ENCODE data around the gene AHDC1. TPM values are rescaled to one million over a fixed set of nuclear protein-coding genes. Genes with fewer than 3 reads are reported as not detected.

Gene AHDC1
- total and polyA plus RNA-seq, 2 of the 13 experiments (the other 11 are each of a cell fraction or from before 2014, with no cell fraction given), result 1.0 to 2.7 TPM

DNA sequence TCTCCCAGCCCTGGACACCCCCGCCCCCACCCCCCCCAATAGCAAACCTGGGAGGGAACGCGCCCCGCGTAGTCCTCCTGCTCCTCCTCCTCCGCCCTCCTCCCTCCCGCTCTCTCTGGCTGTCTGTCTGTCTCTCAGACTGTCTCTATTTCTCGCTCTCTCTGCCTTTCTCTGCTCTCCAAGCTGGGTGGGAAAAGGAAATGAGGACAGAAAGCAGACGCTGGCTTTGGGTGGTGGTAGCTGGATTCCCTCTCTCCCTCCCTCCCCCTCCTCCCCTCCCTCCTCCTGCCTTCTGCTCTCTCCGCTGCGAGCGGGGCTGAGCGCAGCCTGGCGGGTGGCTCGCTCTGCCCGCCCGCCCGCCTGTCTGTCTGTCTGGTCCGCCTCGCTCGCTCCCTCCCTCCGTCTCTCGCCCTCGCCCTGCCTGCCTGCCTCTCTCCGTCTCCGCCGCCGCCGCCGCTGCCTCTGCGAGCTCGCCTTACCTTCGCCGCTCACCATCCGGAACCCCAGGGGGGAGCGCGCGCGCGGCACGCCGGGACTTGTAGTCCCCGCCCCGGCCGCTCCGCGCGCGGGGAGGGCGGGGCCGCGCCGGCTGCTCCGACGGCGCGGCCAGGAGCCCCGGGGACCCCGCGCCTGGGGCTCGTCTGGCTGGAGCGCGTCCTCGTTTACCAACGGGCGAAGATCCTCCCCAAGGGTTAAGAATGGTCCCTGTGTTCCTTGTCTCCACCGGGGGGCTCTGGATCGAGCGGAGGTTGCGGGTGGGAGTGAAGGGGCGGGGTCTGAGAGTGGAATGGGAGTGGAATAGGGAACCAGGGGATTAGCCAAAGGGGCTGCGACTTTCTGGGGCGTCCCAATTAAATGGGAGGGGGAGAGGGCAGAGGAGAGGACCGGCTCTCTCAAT, at the start of gene AHDC1 (continued):
- TF ChIP-seq, protein P1, sequence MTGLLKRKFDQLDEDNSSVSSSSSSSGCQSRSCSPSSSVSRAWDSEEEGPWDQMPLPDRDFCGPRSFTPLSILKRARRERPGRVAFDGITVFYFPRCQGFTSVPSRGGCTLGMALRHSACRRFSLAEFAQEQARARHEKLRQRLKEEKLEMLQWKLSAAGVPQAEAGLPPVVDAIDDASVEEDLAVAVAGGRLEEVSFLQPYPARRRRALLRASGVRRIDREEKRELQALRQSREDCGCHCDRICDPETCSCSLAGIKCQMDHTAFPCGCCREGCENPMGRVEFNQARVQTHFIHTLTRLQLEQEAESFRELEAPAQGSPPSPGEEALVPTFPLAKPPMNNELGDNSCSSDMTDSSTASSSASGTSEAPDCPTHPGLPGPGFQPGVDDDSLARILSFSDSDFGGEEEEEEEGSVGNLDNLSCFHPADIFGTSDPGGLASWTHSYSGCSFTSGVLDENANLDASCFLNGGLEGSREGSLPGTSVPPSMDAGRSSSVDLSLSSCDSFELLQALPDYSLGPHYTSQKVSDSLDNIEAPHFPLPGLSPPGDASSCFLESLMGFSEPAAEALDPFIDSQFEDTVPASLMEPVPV (CRISPR knock-in tag; IDR thresholded peaks at IDR 0.05), result no peak
- TF ChIP-seq, protein P2, sequence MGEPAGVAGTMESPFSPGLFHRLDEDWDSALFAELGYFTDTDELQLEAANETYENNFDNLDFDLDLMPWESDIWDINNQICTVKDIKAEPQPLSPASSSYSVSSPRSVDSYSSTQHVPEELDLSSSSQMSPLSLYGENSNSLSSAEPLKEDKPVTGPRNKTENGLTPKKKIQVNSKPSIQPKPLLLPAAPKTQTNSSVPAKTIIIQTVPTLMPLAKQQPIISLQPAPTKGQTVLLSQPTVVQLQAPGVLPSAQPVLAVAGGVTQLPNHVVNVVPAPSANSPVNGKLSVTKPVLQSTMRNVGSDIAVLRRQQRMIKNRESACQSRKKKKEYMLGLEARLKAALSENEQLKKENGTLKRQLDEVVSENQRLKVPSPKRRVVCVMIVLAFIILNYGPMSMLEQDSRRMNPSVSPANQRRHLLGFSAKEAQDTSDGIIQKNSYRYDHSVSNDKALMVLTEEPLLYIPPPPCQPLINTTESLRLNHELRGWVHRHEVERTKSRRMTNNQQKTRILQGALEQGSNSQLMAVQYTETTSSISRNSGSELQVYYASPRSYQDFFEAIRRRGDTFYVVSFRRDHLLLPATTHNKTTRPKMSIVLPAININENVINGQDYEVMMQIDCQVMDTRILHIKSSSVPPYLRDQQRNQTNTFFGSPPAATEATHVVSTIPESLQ (CRISPR knock-in tag; conservative IDR thresholded peaks at IDR 0.05), result no peak
- no peak for TF ChIP-seq ZNF180 (CRISPR knock-in tag; IDR thresholded peaks at IDR 0.05; ENCODE audit: borderline replicate concordance, low read depth)
- TF ChIP-seq FOSL1 (CRISPR knock-in tag; IDR thresholded peaks at IDR 0.05; ENCODE audit: borderline replicate concordance), result no peak
- no peak for TF ChIP-seq HOXD1 (CRISPR knock-in tag; IDR thresholded peaks at IDR 0.05)
- TF ChIP-seq ZNF20 (CRISPR knock-in tag; IDR thresholded peaks at IDR 0.05), result no peak
- TF ChIP-seq ZNF879 (CRISPR knock-in tag; IDR thresholded peaks at IDR 0.05), result no peak
- peak; percentile 78 for TF ChIP-seq SKI (IDR thresholded peaks at IDR 0.05; ENCODE audit: partially characterized antibody)
- no peak for TF ChIP-seq TGIF2 (CRISPR knock-in tag; IDR thresholded peaks at IDR 0.05)
- no peak for TF ChIP-seq ZNF598 (CRISPR knock-in tag; IDR thresholded peaks at IDR 0.05; ENCODE audit: borderline replicate concordance)
- TF ChIP-seq ZFAT (CRISPR knock-in tag; conservative IDR thresholded peaks at IDR 0.05), result no peak
- peak; percentile 39; the same call in 1 of the 2 replicates for TF ChIP-seq MYC (CRISPR knock-in tag; IDR thresholded peaks at IDR 0.05; ENCODE audit: borderline replicate concordance)
- no peak for TF ChIP-seq ZNF747 (CRISPR knock-in tag; IDR thresholded peaks at IDR 0.05; ENCODE audit: borderline replicate concordance)
- TF ChIP-seq PAF1 (CRISPR knock-in tag; IDR thresholded peaks at IDR 0.05), result no peak
- TF ChIP-seq IKZF4 (CRISPR knock-in tag; IDR thresholded peaks at IDR 0.05; ENCODE audit: borderline replicate concordance, low read depth, not compliant biosample characterization), result no peak
- TF ChIP-seq, protein P3, sequence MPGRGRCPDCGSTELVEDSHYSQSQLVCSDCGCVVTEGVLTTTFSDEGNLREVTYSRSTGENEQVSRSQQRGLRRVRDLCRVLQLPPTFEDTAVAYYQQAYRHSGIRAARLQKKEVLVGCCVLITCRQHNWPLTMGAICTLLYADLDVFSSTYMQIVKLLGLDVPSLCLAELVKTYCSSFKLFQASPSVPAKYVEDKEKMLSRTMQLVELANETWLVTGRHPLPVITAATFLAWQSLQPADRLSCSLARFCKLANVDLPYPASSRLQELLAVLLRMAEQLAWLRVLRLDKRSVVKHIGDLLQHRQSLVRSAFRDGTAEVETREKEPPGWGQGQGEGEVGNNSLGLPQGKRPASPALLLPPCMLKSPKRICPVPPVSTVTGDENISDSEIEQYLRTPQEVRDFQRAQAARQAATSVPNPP (CRISPR knock-in tag; IDR thresholded peaks at IDR 0.05), result no peak
- TF ChIP-seq HIVEP1 (CRISPR knock-in tag; IDR thresholded peaks at IDR 0.05), result no peak
- TF ChIP-seq ZNF446 (CRISPR knock-in tag; IDR thresholded peaks at IDR 0.05), result no peak
- TF ChIP-seq, protein P4, sequence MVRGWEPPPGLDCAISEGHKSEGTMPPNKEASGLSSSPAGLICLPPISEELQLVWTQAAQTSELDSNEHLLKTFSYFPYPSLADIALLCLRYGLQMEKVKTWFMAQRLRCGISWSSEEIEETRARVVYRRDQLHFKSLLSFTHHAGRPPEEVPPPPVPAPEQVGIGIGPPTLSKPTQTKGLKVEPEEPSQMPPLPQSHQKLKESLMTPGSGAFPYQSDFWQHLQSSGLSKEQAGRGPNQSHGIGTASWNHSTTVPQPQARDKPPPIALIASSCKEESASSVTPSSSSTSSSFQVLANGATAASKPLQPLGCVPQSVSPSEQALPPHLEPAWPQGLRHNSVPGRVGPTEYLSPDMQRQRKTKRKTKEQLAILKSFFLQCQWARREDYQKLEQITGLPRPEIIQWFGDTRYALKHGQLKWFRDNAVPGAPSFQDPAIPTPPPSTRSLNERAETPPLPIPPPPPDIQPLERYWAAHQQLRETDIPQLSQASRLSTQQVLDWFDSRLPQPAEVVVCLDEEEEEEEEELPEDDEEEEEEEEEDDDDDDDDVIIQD (CRISPR knock-in tag; IDR thresholded peaks at IDR 0.05; ENCODE audit: low read depth), result no peak
- TF ChIP-seq PAWR (CRISPR knock-in tag; IDR thresholded peaks at IDR 0.05; ENCODE audit: borderline replicate concordance), result no peak

Measured in HepG2 (cell line).